H1 (cell line): ENCODE results near the gene TLNRD1. TPM values are rescaled to one million over a fixed set of nuclear protein-coding genes. Genes with fewer than 3 reads are reported as not detected.

ENCODE experiments used
- CBX5 ChIP-seq: fragments of 300-800, 300-1000 bp; sonication (generic); IDR thresholded peaks from 2 replicates; pipeline ENCODE4 v1.7.1; 2016; ENCODE audit warnings: antibody characterized with exemption, low read length, low read depth
- CREB1 ChIP-seq: IDR thresholded peaks from 2 replicates; pipeline ENCODE4 v1.6.1; 2012; ENCODE audit warnings: inconsistent platforms
- HDAC6 ChIP-seq: IDR thresholded peaks from one replicate; pipeline ENCODE4 v1.7.1; 2012; ENCODE audit warnings: low read depth, mild to moderate bottlenecking, inconsistent platforms, low read length, moderate library complexity
- NANOG ChIP-seq: IDR thresholded peaks from 2 replicates; pipeline ENCODE4 v1.6.1; 2011; ENCODE audit warnings: low read length, low read depth, mild to moderate bottlenecking, inconsistent platforms; ENCODE audit not compliant: insufficient read depth, poor library complexity, severe bottlenecking
- POU5F1 ChIP-seq: IDR thresholded peaks from 2 replicates; pipeline ENCODE4 v1.6.1; 2011; ENCODE audit warnings: low read depth, mild to moderate bottlenecking, low read length, moderate library complexity
- RAD21 ChIP-seq, 2 experiments: IDR thresholded peaks in 1 of 2; conservative IDR thresholded peaks in 1 of 2; 2 replicates each; pipeline ENCODE4 v1.6.1; 2011; ENCODE audit warnings: low read depth in 2 of 2, low read length in 2 of 2, improper control_type of control experiment in 1 of 2, inconsistent platforms in 1 of 2, mild to moderate bottlenecking in 1 of 2, moderate library complexity in 1 of 2
- RBBP5 ChIP-seq: IDR thresholded peaks from 2 replicates; pipeline ENCODE4 v1.7.1; 2012; ENCODE audit warnings: low read depth, mild to moderate bottlenecking, inconsistent platforms, low read length, moderate library complexity, borderline replicate concordance
- TBP ChIP-seq: IDR thresholded peaks from 2 replicates; pipeline ENCODE4 v1.6.1; 2011; ENCODE audit warnings: low read depth, low read length, improper control_type of control experiment
- TEAD4 ChIP-seq: IDR thresholded peaks from 2 replicates; pipeline ENCODE4 v1.6.1; 2012; ENCODE audit warnings: low read depth, low read length, inconsistent platforms, mixed read lengths
- ZNF274 ChIP-seq: IDR thresholded peaks from 2 replicates; pipeline ENCODE4 v1.7.0; 2012; ENCODE audit warnings: low read length, borderline replicate concordance; ENCODE audit errors: extremely low read depth
- polyA plus RNA-seq, 7 experiments: library from polyadenylated mRNA; depleted of rRNA in 3 of 7; stranded (reverse) in 5 of 7; unstranded in 2 of 7; fragments of >200 nt in 5 of 7; fragments of 200-250 nt in 2 of 7; gene quantifications; 1 replicate in 5 of 7; 2 replicates in 1 of 7; 4 replicates in 1 of 7; pipeline versions ENCODE4 v1.2.1 to v1.2.3, GENCODE V29; 2011 to 2013; ENCODE audit warnings: missing spikeins in 2 of 7, mixed read lengths in 2 of 7
- total RNA-seq: library from RNA; stranded (reverse); fragmentation: NEBNext Ultra II Directional; extraction: Animal tissue kit (Norgen Biotek cat#: 25700); gene quantifications from 2 replicates; pipeline ENCODE4 v1.2.1, GENCODE V29; 2021

The TLNRD1 gene
- total and polyA plus RNA-seq, 2 of the 8 experiments (the other 6 are each of a cell fraction or from before 2014, with no cell fraction given) = 12.2 to 20.5 TPM

DNA sequence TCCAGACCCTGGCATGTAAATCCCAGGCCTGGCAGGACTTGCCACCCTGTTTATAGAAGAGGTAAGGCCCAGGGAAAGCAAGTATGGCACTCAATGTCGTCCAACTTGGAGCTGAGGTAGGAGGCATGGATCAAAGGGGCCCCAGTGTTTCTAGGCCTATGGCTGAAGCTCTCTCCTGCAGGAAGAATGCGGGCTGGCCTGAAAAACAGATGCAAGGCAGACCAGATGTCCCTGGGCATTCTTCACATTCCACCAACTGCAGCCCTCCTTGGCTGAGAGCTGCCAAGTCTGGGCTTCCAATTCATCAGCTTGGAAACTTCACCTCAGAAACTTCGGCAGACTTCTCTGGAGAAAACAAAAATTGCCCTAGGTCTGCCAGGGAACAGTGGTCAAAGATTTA, 33.3 kb upstream of the TLNRD1 start (continued):
- TF ChIP-seq HDAC6 (no peak), NANOG (no peak), CBX5 (no peak), RBBP5 (no peak), POU5F1 (no peak), TBP (no peak), RAD21 (IDR thresholded peaks at IDR 0.05 in 1 of 2, conservative IDR thresholded peaks at IDR 0.05 in 1 of 2; ENCODE audit: low read depth in 2 of 2, low read length in 2 of 2) (no peak), CREB1 (no peak), TEAD4 (peak; percentile 98), ZNF274 (no peak)
